NCI-H82 (cell line): Measurements from ENCODE around the gene CRTAC1.

Source experiments
- DNase-seq: peaks from one replicate; lab custom pipeline; 2025; lab: John Stamatoyannopoulos, UW

The CRTAC1 gene

GRCh38 chr10:98030093-98030821, at the start of gene CRTAC1:
Gene CRTAC1 (minus strand): TSS chr10:98030621. CDS start chr10:98030472, 149 bp downstream.
- peak; percentile 95 for DNase-seq

GRCh38 chr10:98078774-98079173, 48.4 kb upstream of the CRTAC1 start:
- no peak for DNase-seq

- DNase-seq, result no peak
Measured at GRCh38 chr10:98077223-98077622, 46.8 kb upstream of the CRTAC1 start.

GRCh38 chr10:98076086-98076485, 45.7 kb upstream of the CRTAC1 start:
- DNase-seq, result no peak

GRCh38 chr10:98074315-98074911, 44.0 kb upstream of the CRTAC1 start:
- DNase-seq, result no peak

- DNase-seq, result no peak
Measured at GRCh38 chr10:98067165-98067564, 36.7 kb upstream of the CRTAC1 start.

GRCh38 chr10:98063740-98064027, 33.3 kb upstream of the CRTAC1 start:
- DNase-seq, result no peak

- peak; percentile 93 for DNase-seq
Measured at GRCh38 chr10:98062424-98062823, 32.0 kb upstream of the CRTAC1 start.

- DNase-seq, result no peak
Measured at GRCh38 chr10:98060079-98060478, 29.7 kb upstream of the CRTAC1 start.

GRCh38 chr10:98058295-98058694, 27.9 kb upstream of the CRTAC1 start:
- DNase-seq, result no peak

- no peak for DNase-seq
Measured at GRCh38 chr10:98055841-98056516, 25.6 kb upstream of the CRTAC1 start.

- peak; percentile 7 for DNase-seq
Measured at GRCh38 chr10:98047009-98047741, 16.8 kb upstream of the CRTAC1 start.

- peak; percentile 90 for DNase-seq
Measured at GRCh38 chr10:98045785-98046389, 15.5 kb upstream of the CRTAC1 start.

- DNase-seq, result peak; percentile 80
Measured at GRCh38 chr10:98041352-98042043, 11.1 kb upstream of the CRTAC1 start.

- no peak for DNase-seq
Measured at GRCh38 chr10:98039690-98040381, 9.4 kb upstream of the CRTAC1 start.

GRCh38 chr10:98038288-98038687, 7.9 kb upstream of the CRTAC1 start:
- DNase-seq, result no peak

- DNase-seq, result no peak
Measured at GRCh38 chr10:98035599-98035998, 5.2 kb upstream of the CRTAC1 start.

- DNase-seq, result no peak
Measured at GRCh38 chr10:98033515-98033914, 3.1 kb upstream of the CRTAC1 start.

- no peak for DNase-seq
Measured at GRCh38 chr10:98031440-98031839, 1.0 kb upstream of the CRTAC1 start.

- peak; percentile 56 for DNase-seq
Measured at GRCh38 chr10:98030991-98031431, 590 bp upstream of the CRTAC1 start.
